Stimulated activated CD4-positive, alpha-beta T cell treated with anti-CD3 and anti-CD28 coated beads, Interleukin-12 subunit alpha, Interleukin-12 subunit beta, amount 100 ng/mL, for 48 hours (primary cell): ENCODE measurements around the gene URGCP.
A peak's percentile ranks its signal among the peaks of the same experiment; 100 is the strongest.
"Not testable (repeated sequence)": the region's sequence is repeated elsewhere in the genome, so short reads cannot be mapped to it uniquely, and the experiment has no call there.

ENCODE experiments used
- DNase-seq, 3 donors: peaks; one replicate each; pipeline ENCODE4 v3.0.0-alpha.2; 2020; ENCODE audit warnings: low read depth in 2 of 3, low spot score in 1 of 3

The URGCP gene

DNA sequence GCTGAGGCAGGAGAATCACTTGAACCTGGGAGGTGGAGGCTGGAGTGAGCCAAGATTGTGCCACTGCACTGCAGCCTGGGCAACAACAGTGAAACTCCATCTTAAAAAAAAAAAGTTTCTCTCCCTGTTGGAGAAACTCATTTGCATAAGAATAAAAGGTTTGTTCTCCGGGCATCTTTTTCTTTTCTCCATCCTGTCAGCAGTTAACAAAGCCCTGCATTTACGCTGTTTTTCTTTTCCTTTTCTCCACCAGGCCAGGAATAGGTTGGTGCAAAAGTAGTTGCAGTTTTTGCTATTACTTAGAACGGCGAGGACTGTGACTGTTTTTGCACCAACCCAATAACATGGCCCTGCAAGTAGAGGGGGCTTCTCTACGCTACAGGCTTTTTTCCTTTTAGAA, 9.5 kb upstream of the URGCP start:
- no peak for DNase-seq

DNA sequence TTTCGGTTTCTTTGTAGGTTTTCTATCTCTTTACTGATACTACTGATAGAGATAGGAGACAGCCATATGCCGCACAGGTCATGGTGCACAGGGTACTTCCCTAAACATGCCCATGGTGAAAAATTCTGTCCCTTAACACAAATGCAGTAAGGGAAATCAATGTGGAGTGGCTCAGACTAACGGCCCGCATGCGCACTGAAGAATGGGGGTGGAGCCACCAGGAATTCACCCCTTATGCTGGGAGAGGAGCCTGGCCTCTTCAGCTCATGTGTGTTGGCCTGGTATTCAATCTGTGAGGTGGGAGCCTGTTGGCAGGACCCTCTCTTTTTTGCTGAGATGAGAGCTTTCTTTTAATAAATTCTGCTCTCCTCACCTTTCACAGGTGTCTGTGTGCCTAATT, 8.4 kb upstream of the URGCP start:
- no peak for DNase-seq

GRCh38 chr7:43905956-43906330, 453 bp downstream of the URGCP start:
- peak in 2 of 3 donors; percentile 14 to 15 for DNase-seq

GRCh38 chr7:43905209-43905946, 1.0 kb downstream of the URGCP start:
- no peak for DNase-seq

DNA sequence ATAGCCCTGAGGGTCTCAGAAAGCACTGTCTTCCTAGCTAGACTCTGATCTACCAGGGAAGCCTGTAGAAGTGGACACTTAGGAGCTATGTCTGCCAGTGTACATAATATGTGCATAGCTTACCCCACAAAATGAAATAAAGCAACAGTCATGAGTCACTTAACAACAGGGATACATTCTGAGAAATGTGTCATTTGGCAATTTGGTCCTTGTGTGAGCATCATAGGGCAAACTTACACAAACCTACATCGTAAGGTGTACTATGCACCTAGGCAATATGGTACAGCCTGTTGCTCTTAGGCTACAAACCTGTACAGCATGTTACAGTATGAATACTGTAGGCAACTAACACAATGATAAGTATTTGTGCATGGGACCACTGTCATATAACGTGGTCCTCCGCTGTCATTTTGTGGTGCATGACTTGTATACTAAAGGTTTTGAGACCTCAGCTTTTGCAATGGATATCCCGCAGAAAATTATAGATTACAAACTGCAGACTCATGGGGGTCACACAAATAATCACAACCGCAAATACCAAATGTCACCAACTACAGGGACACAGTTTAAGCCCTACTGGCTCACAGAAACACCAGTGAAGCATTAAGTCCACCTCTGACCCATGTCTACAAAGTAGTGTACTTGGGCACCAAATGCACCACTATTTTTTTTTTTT, 1.7 kb downstream of the URGCP start:
- no peak for DNase-seq

GRCh38 chr7:43902542-43903054, 3.8 kb downstream of the URGCP start:
- DNase-seq: no peak

- DNase-seq: not testable (repeated sequence)
Observed at GRCh38 chr7:43898571-43898970, 7.8 kb downstream of the URGCP start.

- DNase-seq: no peak
Observed at GRCh38 chr7:43895847-43896415, 10.5 kb downstream of the URGCP start.

DNA sequence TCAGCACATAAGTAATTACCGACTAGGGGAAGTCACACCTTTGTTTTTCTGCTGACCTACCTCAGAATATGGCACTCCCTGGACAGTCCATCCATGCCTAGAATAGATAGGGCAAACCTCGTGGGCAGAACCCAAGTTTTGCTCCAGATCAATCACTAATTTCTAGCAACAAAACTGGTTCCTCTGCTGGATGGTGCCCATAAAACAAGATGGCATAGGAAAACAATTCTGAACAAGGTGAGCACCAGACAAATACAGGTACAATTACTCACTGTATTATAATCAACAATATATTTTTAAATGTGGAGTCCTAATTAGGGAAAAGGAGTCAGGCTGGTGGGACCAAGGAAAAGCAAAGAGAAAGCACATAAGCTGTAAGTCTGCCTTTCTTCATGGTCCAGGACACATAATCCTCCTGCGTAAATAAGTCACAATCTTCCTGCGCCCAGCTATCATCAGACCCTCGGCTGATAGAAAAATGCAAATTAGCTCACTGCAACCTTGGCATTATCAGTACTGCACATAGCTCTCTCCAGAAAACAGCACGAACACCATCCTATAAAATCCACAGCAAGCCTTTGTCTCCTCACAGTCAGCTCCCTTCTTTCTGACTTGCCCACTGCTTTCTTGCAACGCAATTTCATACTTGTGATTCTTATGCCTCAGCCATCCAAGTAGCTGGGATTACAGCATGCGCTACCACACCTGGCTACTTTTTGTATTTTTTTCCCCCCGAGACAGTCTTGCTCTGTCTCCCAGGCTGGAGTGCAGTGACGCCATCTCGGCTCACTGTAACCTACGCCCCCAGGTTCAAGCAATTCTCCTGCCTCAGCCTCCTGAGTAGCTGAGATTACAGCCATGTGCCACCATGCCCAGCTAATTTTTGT, 15.1 kb downstream of the URGCP start:
- DNase-seq: no peak

- DNase-seq: no peak
Observed at GRCh38 chr7:43890468-43890867, 15.9 kb downstream of the URGCP start.

DNA sequence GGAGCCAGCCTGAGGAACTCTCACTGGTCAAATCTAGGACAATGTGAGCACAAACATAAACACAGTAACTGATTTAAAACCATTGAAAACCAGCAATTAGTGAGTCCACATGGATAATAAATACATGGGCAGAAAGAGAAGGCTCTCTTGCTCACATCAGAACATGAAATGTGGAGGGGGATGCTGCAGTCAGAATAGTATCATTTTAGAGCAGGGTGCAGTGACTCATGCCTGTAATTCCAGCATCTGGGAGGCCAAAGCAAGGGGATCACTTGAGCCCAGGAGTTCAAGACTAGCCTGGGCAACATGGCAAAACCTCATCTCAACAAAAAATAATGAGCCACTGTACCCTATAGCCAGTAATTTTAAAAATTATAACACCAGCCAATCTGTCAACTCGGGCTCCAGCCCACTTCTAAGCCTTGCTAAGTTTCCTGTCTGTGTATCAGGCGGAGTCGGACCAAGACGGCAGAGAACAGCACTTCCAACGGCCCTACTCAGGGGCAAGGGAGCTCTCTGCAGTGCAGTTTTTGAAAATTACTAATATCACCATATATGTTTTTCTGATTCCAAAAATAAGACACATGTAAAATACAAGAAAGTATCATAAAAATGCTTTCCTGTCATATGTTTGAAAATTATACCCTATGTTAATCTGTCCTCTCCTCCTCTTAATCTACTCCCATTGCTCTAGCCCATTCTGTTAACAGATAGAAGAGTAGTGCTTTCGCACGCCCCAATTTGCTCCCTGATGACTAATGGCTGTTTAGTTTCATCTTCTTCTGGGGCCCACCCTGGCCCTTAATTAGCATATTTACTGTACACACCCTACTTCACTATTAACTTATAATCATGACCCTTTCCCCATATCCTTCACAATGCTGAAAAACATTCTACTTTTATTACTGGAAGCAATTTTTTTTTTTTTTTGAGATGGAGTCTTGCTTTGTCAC, 17.1 kb downstream of the URGCP start:
- DNase-seq: no peak

DNA sequence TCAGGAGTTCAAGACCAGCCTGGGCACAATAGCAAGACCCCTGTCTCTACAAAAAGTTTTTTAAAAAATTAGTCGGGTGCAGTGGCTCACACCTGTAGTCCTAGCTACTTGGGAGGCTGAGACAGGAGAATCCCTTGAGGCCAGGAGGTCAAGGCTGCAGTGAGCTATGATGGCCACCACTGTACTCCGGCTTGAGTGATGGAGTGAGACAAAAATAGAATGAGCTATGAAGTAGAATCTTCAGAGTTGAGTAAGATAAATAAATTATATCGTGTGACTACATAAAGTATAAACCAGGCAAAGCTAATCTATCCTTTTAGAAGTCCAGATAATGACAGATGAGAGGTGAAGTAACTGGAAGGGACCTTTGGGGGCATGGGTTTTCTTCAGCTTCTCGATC, 21.8 kb downstream of the URGCP start:
- DNase-seq: no peak

- no peak for DNase-seq
Observed at GRCh38 chr7:43884209-43884608, 22.2 kb downstream of the URGCP start.

DNA sequence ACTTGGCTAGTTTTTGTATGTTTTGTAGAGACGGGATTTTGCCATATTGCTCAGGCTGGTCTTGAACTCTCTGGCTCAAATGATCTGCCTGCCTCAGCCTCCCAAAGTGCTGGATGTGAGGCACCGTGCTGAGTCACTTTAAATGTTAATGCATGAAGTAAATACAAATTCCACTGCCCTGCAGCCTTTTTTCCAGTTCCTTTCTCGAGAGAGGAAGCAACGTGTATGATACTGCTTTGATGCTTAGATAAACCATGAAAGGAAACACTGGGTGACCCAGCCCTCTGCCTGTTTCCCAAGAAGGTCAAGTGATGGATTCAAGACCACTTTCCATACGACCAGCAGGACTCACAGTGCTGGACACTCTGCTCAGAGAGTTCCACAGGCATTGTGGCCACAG, 25.8 kb downstream of the URGCP start:
- no peak for DNase-seq

DNA sequence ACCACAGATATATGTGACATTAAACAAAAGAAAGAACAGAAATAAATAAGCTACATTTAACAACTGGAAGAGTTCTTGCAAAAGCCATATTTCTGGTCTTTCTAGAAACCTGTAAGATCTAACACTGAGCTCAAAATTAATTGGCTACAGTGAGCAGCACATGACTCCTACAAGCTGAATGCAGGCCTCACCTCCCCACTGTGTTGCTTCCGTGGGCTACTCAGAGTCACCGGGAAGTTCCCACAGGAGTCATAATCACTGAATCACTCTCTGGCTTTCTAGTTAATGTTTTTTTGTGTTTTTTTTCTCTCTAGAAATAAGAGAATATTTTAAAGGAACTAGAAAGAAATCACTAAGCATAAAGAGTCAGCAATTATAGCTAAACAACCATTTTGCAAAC, 26.9 kb downstream of the URGCP start:
- no peak for DNase-seq

DNA sequence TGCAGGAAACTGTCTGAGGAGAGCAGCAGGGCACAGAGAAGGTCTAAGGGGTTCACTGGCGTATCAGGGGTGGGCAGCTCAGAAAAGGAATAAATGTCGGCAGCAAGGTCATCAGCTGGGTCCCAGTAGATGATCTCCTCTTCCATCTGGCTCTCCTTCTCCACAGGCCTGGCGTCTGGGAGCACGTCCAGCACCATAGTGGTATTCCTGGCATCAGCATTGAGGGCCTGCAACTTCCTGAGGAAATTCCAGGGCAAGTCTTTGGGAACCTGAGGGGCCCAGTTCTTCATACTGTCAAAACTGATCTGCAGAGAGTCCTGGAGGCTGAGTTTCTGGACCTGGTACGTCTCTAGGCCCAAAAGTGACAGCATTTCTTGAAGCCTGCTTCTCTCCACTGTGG, 27.5 kb downstream of the URGCP start:
- DNase-seq: no peak

- DNase-seq: no peak
Observed at GRCh38 chr7:43877968-43878864, 28.2 kb downstream of the URGCP start.

DNA sequence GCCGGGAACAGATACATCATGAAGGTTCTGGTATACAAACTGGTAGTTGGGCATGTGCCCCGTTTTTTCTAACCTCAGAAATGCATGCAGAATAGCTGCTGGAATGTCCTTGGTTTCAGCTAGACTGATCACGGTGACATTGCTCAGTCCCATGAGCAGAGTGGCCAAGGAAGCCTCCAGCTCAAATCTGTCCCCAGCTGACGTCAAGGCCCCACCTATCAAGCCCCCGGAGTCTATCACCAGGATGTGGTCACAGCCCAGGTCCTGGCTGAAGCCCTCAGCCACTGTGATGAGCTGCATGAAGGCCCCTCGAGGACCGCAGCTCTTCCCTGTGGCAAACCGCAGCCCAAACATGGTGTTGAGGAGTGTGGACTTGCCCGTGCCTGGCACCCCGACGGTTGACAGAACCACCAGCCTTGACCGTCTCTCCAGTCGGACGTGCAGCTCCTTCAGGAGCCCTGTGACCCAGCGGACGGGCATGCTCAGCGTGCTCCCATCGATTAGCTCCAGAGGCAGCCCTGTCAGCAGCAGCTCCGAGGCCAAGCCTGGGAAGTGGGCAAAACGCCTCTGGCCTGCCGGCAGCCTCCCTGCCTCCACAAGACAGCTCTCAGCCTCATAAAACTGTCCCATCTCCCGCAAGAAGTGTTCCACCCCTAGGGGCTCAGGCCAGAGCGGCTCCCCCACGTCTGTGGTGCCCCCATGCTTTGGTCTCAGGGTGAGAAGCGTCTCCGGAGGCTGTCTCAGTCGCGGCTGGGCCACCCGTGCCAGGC, 29.2 kb downstream of the URGCP start:
- DNase-seq: no peak
